Small intestine (tissue), 7 donors: Measurements from ENCODE around the gene CHRM5. TPM values are rescaled to one million over a fixed set of nuclear protein-coding genes. Genes with fewer than 3 reads are reported as not detected.
A peak's percentile ranks its signal among the peaks of the same experiment; 100 is the strongest.

Experiments used
- DNase-seq, 2 donors: peaks; one replicate each; pipeline versions ENCODE4 v3.0.0 to v3.0.0-alpha.2; 2013
- FAIRE-seq: peaks from 2 replicates; lab custom pipeline; 2012; peaks lifted over from hg19 to GRCh38; lab: Jason Lieb, UNC
- H3K27ac ChIP-seq, 3 donors: one replicate each; pipeline ENCODE4 v1.5.1; 2013; ENCODE audit warnings: low read length in 2 of 3, mild to moderate bottlenecking in 2 of 3, control low read depth in 1 of 3, inconsistent platforms in 1 of 3, low read depth in 1 of 3, moderate library complexity in 1 of 3
- H3K27me3 ChIP-seq, 3 donors: one replicate each; pipeline ENCODE4 v1.6.1; 2013; ENCODE audit warnings: low read length in 3 of 3, inconsistent platforms in 1 of 3; ENCODE audit not compliant: control insufficient read depth in 3 of 3, insufficient read depth in 3 of 3
- H3K36me3 ChIP-seq, 3 donors: one replicate each; pipeline ENCODE4 v1.6.1; 2013; ENCODE audit warnings: low read length in 3 of 3, inconsistent platforms in 1 of 3, low read depth in 1 of 3, mild to moderate bottlenecking in 1 of 3, moderate library complexity in 1 of 3; ENCODE audit not compliant: control insufficient read depth in 3 of 3, insufficient read depth in 2 of 3
- H3K4me1 ChIP-seq, 3 donors: one replicate each; pipeline ENCODE4 v1.6.1; 2013; ENCODE audit warnings: low read length in 2 of 3, inconsistent platforms in 1 of 3, low read depth in 1 of 3, mild to moderate bottlenecking in 1 of 3, moderate library complexity in 1 of 3; ENCODE audit not compliant: control insufficient read depth in 3 of 3, insufficient read depth in 2 of 3
- H3K4me3 ChIP-seq, 3 donors: one replicate each; pipeline ENCODE4 v1.5.1; 2013; ENCODE audit warnings: low read length in 3 of 3, control low read depth in 1 of 3, inconsistent platforms in 1 of 3, low read depth in 1 of 3, mild to moderate bottlenecking in 1 of 3, moderate library complexity in 1 of 3
- H3K9me3 ChIP-seq, 2 donors: one replicate each; pipeline ENCODE4 v1.6.1; 2013; ENCODE audit warnings: low read depth in 1 of 2, low read length in 1 of 2; ENCODE audit not compliant: control insufficient read depth in 2 of 2, insufficient read depth in 1 of 2
- WGBS, 3 donors: extraction: QIAGEN DNeasy Blood & Tissue Kit; methylation state at CpG; one replicate each; pipeline ENCODE4 v1.1.7; 2013; 5-methylcytosine and 5-hydroxymethylcytosine counted together
- polyA plus RNA-seq, 4 donors: library from polyadenylated mRNA; stranded (reverse) in 3 of 4; unstranded in 1 of 4; fragments of 200-250 nt in 3 of 4; fragments of 120-200 nt in 1 of 4; gene quantifications; one replicate each; pipeline versions ENCODE4 v1.2.1 to v1.2.3, GENCODE V29; 2013
- donor health status: healthy with polysubstance abuse.
- donor health status: control.
- donor health status: control.
- donor health status: Bipolar disorder and iron deficiency.
- donor health status: healthy.

Gene CHRM5
- polyA plus RNA-seq, 4 donors = 0.52 TPM; not detected in 3

DNA sequence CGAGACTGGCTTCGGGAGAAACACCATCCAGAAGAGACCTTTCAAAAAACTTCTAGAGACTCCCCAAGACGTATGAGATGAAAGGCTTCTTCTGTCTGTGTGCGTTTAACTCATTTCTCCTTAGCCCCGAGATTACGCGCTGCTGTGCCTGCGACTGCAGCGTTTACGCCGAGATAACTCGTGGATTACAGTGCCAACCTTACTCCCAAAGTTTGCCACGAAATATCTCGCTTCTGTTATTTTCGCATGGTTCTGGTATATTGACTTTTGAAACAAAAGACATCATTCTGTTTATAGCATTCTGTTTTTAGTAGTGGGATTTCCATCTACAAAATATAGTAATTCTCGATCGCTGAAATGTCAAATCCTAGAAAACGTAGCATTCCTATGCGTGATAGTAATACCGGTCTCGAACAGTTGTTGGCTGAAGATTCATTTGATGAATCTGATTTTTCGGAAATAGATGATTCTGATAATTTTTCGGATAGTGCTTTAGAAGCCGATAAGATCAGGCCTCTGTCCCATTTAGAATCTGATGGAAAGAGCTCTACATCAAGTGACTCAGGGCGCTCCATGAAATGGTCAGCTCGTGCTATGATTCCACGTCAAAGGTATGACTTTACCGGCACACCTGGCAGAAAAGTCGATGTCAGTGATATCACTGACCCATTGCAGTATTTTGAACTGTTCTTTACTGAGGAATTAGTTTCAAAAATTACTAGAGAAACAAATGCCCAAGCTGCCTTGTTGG lies 134.1 kb downstream of the CHRM5 start:
- Histone ChIP-seq H3K36me3 (peaks cover 0 to 5% (median 0%) of the 10 kb centered on the region in 3 donors), H3K27me3 (no peaks in the 10 kb centered on the region), H3K27ac (peak overlapping the region; percentile 71 to 92 (median 91)), H3K4me1 (peaks cover 0 to 4% (median 0%) of the 10 kb centered on the region in 3 donors), H3K9me3 (peaks cover 0 to 8% of the 10 kb centered on the region in 2 donors), H3K4me3 (peak overlapping the region; percentile 39 to 99 (median 96))
- FAIRE-seq (no peak), DNase-seq (no peak)
- WGBS, 3 donors = 25 to 28% (median 27%) methylated on average over 29 of the region's 29 CpGs

- Histone ChIP-seq H3K27ac (no peak overlapping the region), H3K36me3 (peaks cover 0 to 2% (median 0%) of the 10 kb centered on the region in 3 donors), H3K27me3 (no peaks in the 10 kb centered on the region), H3K4me1 (no peaks in the 10 kb centered on the region), H3K9me3 (peaks cover 0 to 8% of the 10 kb centered on the region in 2 donors), H3K4me3 (no peak overlapping the region)
- WGBS, 3 donors = 63 to 94% (median 90%) methylated on average over 1 of the region's 1 CpG
- FAIRE-seq (no peak), DNase-seq (no peak)
Observed at GRCh38 chr15:34106423-34106822, 138.1 kb downstream of the CHRM5 start.

DNA sequence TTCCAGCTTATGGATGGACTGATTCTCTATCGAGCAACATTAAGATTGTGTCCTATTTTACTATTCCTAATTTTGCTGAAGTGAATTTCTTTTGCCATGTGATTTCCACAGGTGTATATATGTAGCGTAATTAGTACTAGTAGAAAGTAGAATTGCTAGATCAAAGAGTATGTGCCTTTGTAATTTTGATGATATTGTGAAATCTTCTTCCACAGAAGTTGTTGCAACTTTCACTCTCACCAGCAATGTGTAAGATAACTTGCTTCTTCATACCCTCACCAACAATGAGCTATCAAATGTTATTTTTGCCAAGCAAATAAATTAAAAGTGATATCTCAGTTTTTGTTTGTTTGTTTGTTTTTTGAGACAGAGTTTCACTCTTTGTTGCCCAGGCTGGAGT lies 139.0 kb downstream of the CHRM5 start:
- FAIRE-seq = no peak
- 88 to 92% (median 90%) methylated on average over 2 of the region's 2 CpGs for WGBS, 3 donors
- peaks cover 0 to 2% (median 0%) of the 10 kb centered on the region in 3 donors for H3K36me3 ChIP-seq

GRCh38 chr15:34109797-34110663 lies 141.7 kb downstream of the CHRM5 start:
- Histone ChIP-seq H3K27me3 (peaks cover 0 to 3% (median 0%) of the 10 kb centered on the region in 3 donors), H3K4me3 (no peak overlapping the region), H3K4me1 (no peaks in the 10 kb centered on the region), H3K36me3 (no peaks in the 10 kb centered on the region), H3K27ac (no peak overlapping the region), H3K9me3 (no peaks in the 10 kb centered on the region)
- 66 to 71% (median 71%) methylated on average over 5 of the region's 5 CpGs for WGBS, 3 donors
- FAIRE-seq (no peak), DNase-seq (peak in 1 of 2 donors; percentile 31)

More for the DNA sequence above, 139.0 kb downstream of the CHRM5 start:
- Histone ChIP-seq H3K27ac (no peak overlapping the region), H3K4me3 (no peak overlapping the region), H3K27me3 (no peaks in the 10 kb centered on the region), H3K9me3 (peaks cover 0 to 8% of the 10 kb centered on the region in 2 donors), H3K4me1 (no peaks in the 10 kb centered on the region)
- DNase-seq = no peak

DNA sequence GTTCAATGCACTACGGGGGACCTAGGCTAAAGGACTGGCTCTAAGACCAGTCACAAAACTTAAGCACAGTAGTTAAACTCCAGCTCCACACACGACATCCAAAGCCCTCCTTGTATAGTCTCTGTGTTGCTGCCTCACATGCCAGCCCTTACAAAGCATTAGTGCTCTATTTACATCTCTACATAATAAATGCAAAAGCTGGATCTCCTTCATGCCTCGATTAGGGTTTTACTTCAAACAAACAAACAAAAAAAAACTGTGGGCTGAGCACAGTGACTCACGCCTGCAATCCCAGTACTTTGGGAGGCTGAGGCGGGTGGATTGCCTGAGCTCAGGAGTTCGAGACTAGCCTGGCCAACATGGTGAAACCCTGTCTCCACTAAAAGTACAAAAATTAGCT lies 143.2 kb downstream of the CHRM5 start:
- WGBS, 3 donors = 64 to 68% (median 66%) methylated on average over 6 of the region's 6 CpGs
- FAIRE-seq = no peak

GRCh38 chr15:34114215-34114614 lies 145.9 kb downstream of the CHRM5 start:
- whole genome bisulfite sequencing, 3 donors = 48 to 50% (median 49%) methylated on average over 2 of the region's 2 CpGs

More for the DNA sequence above, 143.2 kb downstream of the CHRM5 start:
- peaks cover 0 to 3% (median 0%) of the 10 kb centered on the region in 3 donors for H3K27me3 ChIP-seq
- H3K9me3 ChIP-seq = no peaks in the 10 kb centered on the region
- no peak overlapping the region for H3K4me3 ChIP-seq
- DNase-seq = no peak
- no peaks in the 10 kb centered on the region for H3K4me1 ChIP-seq
- no peak overlapping the region for H3K27ac ChIP-seq
- H3K36me3 ChIP-seq = no peaks in the 10 kb centered on the region

DNA sequence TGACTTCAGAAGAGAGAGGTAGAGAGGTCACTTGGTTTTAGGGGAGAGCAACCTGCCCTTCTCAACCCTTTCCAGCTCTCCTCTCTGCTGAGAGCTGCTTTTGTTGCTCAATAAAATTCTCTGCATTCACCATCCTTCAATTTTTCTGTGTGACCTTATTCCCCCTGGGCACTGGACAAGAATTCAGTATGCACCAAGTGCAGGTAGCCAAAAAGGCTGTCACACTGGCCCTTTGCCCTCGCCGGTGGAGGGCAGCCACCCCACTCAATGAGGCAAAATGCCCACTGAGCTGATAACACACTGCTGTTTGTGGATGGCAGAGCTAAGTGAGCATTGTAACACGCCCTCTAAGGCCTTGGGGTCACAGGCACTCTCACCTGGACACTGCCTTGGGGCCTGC lies 146.4 kb downstream of the CHRM5 start:
- Histone ChIP-seq H3K4me1 (no peaks in the 10 kb centered on the region), H3K4me3 (no peak overlapping the region), H3K27ac (no peak overlapping the region), H3K27me3 (peaks cover 0 to 3% (median 0%) of the 10 kb centered on the region in 3 donors), H3K36me3 (no peaks in the 10 kb centered on the region), H3K9me3 (no peaks in the 10 kb centered on the region)
- FAIRE-seq (no peak), DNase-seq (no peak)
- WGBS, 3 donors = 74 to 87% (median 76%) methylated on average over 3 of the region's 3 CpGs

More at GRCh38 chr15:34114215-34114614, 145.9 kb downstream of the CHRM5 start:
- no peak for FAIRE-seq
- H3K36me3 ChIP-seq = no peaks in the 10 kb centered on the region
- H3K4me3 ChIP-seq = no peak overlapping the region
- no peaks in the 10 kb centered on the region for H3K9me3 ChIP-seq
- no peak for DNase-seq
- H3K4me1 ChIP-seq = no peaks in the 10 kb centered on the region
- no peak overlapping the region for H3K27ac ChIP-seq
- H3K27me3 ChIP-seq = peaks cover 0 to 3% (median 0%) of the 10 kb centered on the region in 3 donors

DNA sequence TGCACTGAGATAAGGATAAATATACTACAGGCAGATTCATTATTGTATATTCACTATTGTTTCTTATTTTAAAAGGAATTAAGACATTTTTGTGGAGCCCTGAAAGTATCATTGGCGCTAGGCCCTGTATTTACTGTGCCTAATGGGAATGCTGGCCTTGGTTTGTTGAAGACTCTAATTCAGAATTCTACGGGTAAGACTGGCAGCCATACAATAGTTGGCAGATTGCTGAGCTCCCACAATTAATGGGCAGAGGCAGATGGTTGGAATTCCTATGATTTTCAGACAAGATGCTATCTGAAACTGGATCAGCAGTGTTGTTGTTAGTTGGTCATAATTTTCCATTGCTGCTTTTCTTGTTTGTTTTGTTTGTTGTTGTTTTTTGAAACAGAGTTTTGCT lies 148.3 kb downstream of the CHRM5 start:
- H3K27me3 ChIP-seq = peaks cover 0 to 3% (median 0%) of the 10 kb centered on the region in 3 donors
- H3K9me3 ChIP-seq = no peaks in the 10 kb centered on the region
- 85 to 86% (median 85%) methylated on average over 2 of the region's 2 CpGs for WGBS, 3 donors

More for the DNA sequence above, 148.3 kb downstream of the CHRM5 start:
- Histone ChIP-seq H3K27ac (no peak overlapping the region), H3K36me3 (no peaks in the 10 kb centered on the region), H3K4me3 (no peak overlapping the region), H3K4me1 (no peaks in the 10 kb centered on the region)
- FAIRE-seq = no peak
- DNase-seq = no peak
